Right lobe of liver (tissue), 6 donors: Measurements from ENCODE around the gene UXS1. TPM values are rescaled to one million over a fixed set of nuclear protein-coding genes. Genes with fewer than 3 reads are reported as not detected.
"Not testable (repeated sequence)": the region's sequence is repeated elsewhere in the genome, so short reads cannot be mapped to it uniquely, and the experiment has no call there.

Experiments used
- ATAC-seq, 4 donors: fragments of 200-7000 bp; cut with Tn5 transposase; one replicate each; pipeline ENCODE4 v1.9.1; 2020; ENCODE audit warnings: mild to moderate bottlenecking in 4 of 4, moderate library complexity in 4 of 4
- DNase-seq, 3 donors: peaks; one replicate each; pipeline ENCODE4 v3.0.0-alpha.2; 2020
- H3K27ac ChIP-seq, 3 donors: fragments of 200-600 bp; one replicate each; pipeline ENCODE4 v1.8.0; 2022
- H3K27me3 ChIP-seq, 2 donors: fragments of 200-600 bp; one replicate each; pipeline ENCODE4 v1.8.0; 2022
- H3K36me3 ChIP-seq, 4 donors: fragments of 200-600 bp; sonication (generic) in 1 of 4; one replicate each; pipeline versions ENCODE4 v1.5.1 to v1.8.0; 2017 to 2022; ENCODE audit warnings: control low read depth in 1 of 4
- H3K4me1 ChIP-seq, 4 donors: fragments of 200-600 bp; sonication (generic) in 1 of 4; one replicate each; pipeline versions ENCODE4 v1.5.1 to v1.8.0; 2017 to 2022; ENCODE audit warnings: control low read depth in 1 of 4
- H3K4me3 ChIP-seq, 3 donors: fragments of 200-600 bp; one replicate each; pipeline ENCODE4 v1.8.0; 2022
- H3K9me3 ChIP-seq, 4 donors: fragments of 200-600 bp; sonication (generic) in 1 of 4; one replicate each; pipeline versions ENCODE4 v1.5.1 to v1.8.0; 2017 to 2022; ENCODE audit warnings: control low read depth in 1 of 4
- CTCF ChIP-seq, 4 donors: fragments of 200-600 bp in 3 of 4; fragments of 450-650 bp in 1 of 4; IDR thresholded peaks; one replicate each; pipeline versions ENCODE4 v1.5.1 to v1.8.0; 2016 to 2022; ENCODE audit warnings: antibody characterized with exemption in 4 of 4, mild to moderate bottlenecking in 2 of 4
- POLR2A ChIP-seq: fragments of 450-650 bp; IDR thresholded peaks from one replicate; pipeline ENCODE4 v1.6.1; 2017; ENCODE audit warnings: antibody characterized with exemption, mild to moderate bottlenecking
- WGBS: methylation state at CpG from one replicate; pipeline ENCODE4 v1.1.6; 2018; ENCODE audit warnings: low coverage, low lambda C conversion rate; ENCODE audit not compliant: insufficient coverage; ENCODE audit errors: missing lambda C conversion rate; 5-methylcytosine and 5-hydroxymethylcytosine counted together
- intact Hi-C, 2 donors: fragments of 100-400 bp; cut with DNase I; formaldehyde crosslinking; loops; one replicate each; pipeline versions ENCODE4 v1.11.2 to v1.14.1; 2022
- long read RNA-seq: library from polyadenylated mRNA; unstranded; transcript quantifications from one replicate; pipeline ENCODE4 v2.0.0, GENCODE V29; 2019
- total RNA-seq, 6 experiments: library from RNA; depleted of rRNA in 2 of 6; stranded (reverse); fragments of >200 nt in 2 of 6; fragmentation: NEBNext Ultra II Directional in 3 of 6; extraction: Animal tissue kit (Norgen Biotek cat#: 25700) in 3 of 6; gene quantifications; one replicate each; pipeline versions ENCODE4 v1.1.0 to v1.2.4, GENCODE V29; 2016 to 2023
- donor health status: DM: no; HTN: yes; CAD: no.
- donor health status: DM: no; HTN: no; CAD: no.
- donor health status: DM: no; HTN: no; CAD: no.
- donor health status: DM: no; HTN: yes; CAD: no.
- donor health status: DM: no; HTN: yes; CAD: no.

Gene UXS1
- total RNA-seq, result 10 to 100 TPM in 5 of 6 experiments, 1 to 10 TPM in 1; 8.2 to 56.2 (median 14.0) TPM
- long read RNA-seq, partial matches to known transcripts, result 0 of 6 reads
- long read RNA-seq, other reads (novel, unspliced or antisense), result 2 of 6 reads

GRCh38 chr2:106193977-106194778, at the start of gene UXS1:
UXS1 (minus strand) TSS chr2:106194301; CDS start chr2:106194241, 60 bp downstream.
- no peaks in the 10 kb centered on the region for H3K36me3 ChIP-seq
- H3K9me3 ChIP-seq, result no peaks in the 10 kb centered on the region
- peak within 1 kb of the TSS; percentile 76 to 97 (median 90) for H3K4me3 ChIP-seq
- H3K27ac ChIP-seq, result peak within 1 kb of the TSS; percentile 54 to 83 (median 67)
- peaks cover 0 to 9% (median 3%) of the 10 kb centered on the region in 4 donors for H3K4me1 ChIP-seq
- TF ChIP-seq POLR2A (peak; percentile 83), CTCF (IDR thresholded peaks at IDR 0.05) (peak in 1 of 4 donors; percentile 6)
- intact Hi-C loops, result no loop called here
- WGBS, result 0% methylated on average over 11 of the region's 93 CpGs
- DNase-seq (peak; percentile 98 to 99 (median 98)), ATAC-seq (peak; percentile 91 to 96 (median 94))
- no peaks in the 10 kb centered on the region for H3K27me3 ChIP-seq

- H3K9me3 ChIP-seq, ATAC-seq, H3K27ac ChIP-seq, H3K4me1 ChIP-seq, H3K27me3 ChIP-seq, intact Hi-C loops, H3K4me3 ChIP-seq, H3K36me3 ChIP-seq, DNase-seq: not testable (repeated sequence)
- WGBS, result 78% methylated on average over 2 of the region's 2 CpGs
Observed at GRCh38 chr2:106239491-106239890, 45.4 kb upstream of the UXS1 start.

- H3K27me3 ChIP-seq, H3K27ac ChIP-seq, H3K4me1 ChIP-seq, ATAC-seq, H3K4me3 ChIP-seq, intact Hi-C loops, H3K36me3 ChIP-seq, DNase-seq, H3K9me3 ChIP-seq: not testable (repeated sequence)
- WGBS, result 72% methylated on average over 4 of the region's 4 CpGs
Observed at GRCh38 chr2:106235392-106235791, 41.3 kb upstream of the UXS1 start.

DNA sequence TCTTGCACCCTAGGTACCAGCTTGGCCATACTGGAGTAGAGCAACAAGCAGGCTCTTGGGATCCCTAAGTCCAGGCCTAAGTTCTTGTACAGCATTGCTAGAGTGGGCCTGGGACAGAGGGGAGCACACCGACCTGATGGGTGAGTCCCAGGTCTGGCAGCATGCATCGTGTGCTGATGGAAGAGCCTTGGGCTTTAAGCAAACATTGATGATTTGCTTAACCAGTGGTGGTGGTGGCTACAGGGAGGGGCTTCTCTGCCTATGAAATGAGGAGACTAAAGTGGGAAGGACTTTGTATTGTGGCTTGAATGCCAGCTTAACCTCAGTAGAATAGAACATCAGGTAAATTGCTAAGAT, 39.2 kb upstream of the UXS1 start:
- Histone ChIP-seq H3K27me3 (no peaks in the 10 kb centered on the region), H3K9me3 (peaks cover 0 to 8% (median 0%) of the 10 kb centered on the region in 4 donors), H3K4me1 (no peaks in the 10 kb centered on the region), H3K36me3 (no peaks in the 10 kb centered on the region), H3K27ac (no peak overlapping the region), H3K4me3 (no peak overlapping the region)
- ATAC-seq (no peak), DNase-seq (no peak)
- TF ChIP-seq CTCF (IDR thresholded peaks at IDR 0.05) (no peak), POLR2A (no peak)
- intact Hi-C loops, result no loop called here
- 87% methylated on average over 2 of the region's 2 CpGs for WGBS

GRCh38 chr2:106232638-106233349, 38.7 kb upstream of the UXS1 start:
- no peak overlapping the region for H3K27ac ChIP-seq
- H3K4me3 ChIP-seq, result no peak overlapping the region
- H3K36me3 ChIP-seq, result no peaks in the 10 kb centered on the region
- H3K4me1 ChIP-seq, result no peaks in the 10 kb centered on the region
- DNase-seq (no peak), ATAC-seq (peak in 1 of 4 donors; percentile 47)
- intact Hi-C loops, result no loop called here
- no CpG with 5 or more reads among the region's 1 CpG for WGBS
- TF ChIP-seq CTCF (IDR thresholded peaks at IDR 0.05) (no peak), POLR2A (no peak)
- H3K9me3 ChIP-seq, result peaks cover 0 to 8% (median 0%) of the 10 kb centered on the region in 4 donors
- no peaks in the 10 kb centered on the region for H3K27me3 ChIP-seq
